ELF-1 (cell line): ENCODE data around the gene VTI1A.
"Not testable (repeated sequence)": the region's sequence is repeated elsewhere in the genome, so short reads cannot be mapped to it uniquely, and the experiment has no call there.

Experiments
- DNase-seq: peaks from one replicate; pipeline ENCODE4 v3.0.0-alpha.2; 2016; ENCODE audit warnings: low read depth, low spot score

The VTI1A gene

DNA sequence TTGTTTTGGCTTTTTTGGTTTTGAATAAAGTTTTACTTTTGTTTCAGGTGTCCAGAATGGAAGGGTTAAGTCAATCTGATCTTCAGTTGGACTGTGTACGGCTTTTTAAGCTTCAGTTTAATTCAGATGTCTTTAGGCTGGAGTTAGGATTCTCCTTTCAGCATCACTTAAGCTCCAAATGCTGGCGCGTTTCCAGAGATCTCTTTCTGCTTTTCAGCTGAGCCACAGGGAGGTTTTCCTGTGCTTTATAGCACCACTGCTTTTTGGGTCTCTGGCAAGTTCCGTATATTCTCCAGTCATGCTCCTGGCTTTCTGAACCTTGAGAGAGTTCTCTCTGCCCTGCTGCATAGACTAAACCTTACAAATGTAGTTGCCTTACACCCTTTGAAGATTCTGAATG is 60.0 kb downstream of the VTI1A start:
- DNase-seq: no peak

GRCh38 chr10:112507988-112508387 is 61.0 kb downstream of the VTI1A start:
- DNase-seq: no peak

DNA sequence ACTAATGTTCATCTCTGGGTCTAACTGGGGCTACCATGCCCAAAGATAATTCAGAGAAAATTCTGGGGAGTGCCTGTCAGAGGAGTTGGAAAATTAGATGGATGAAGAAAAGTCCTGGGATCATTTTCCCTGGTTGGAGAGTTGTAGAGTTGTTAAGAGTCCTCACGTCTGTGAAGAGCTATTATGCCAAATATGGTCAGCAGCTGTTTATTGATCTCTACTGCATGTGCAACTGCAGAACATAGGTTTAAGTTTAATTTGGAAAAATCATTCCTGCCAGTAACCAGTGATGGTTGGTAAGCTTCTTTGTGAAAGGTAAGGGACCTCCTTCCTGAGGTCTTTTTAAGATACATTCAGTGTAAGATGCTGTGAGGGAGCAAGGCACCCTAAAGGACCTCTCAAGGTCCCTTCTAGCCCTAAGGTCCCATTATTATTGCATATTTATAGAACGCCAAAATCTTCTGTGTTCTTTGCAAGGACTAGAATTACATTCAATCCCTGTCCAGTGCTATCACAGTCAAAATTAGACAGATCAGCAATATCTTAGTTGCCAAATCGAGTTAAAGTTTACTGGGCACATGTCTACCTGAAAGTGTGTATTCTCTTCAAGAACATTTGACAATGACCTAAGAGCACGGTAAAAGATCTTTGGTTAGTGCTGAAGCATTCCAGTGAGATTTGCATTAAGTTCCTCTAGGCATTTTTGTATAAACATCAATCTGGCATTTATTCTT is 62.7 kb downstream of the VTI1A start:
- DNase-seq: no peak

DNA sequence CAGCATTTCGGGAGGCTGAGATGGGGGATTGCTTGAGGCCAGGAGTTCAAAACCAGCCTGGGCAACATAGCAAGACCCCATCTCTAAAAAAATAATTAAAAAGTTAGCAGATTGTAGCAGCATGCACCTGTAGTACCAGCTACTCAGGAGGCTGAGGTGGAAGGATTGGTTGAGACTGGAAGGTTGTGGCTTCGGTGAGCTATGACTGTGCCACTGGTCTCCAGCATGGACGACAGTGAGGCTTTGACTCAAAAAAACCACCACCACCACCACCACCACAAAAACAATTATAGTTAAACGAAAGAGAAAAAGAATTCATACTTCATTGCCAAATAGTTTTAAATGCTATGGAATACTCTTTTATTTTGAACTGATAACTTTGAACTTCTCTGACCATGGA is 63.4 kb downstream of the VTI1A start:
- no peak for DNase-seq

DNA sequence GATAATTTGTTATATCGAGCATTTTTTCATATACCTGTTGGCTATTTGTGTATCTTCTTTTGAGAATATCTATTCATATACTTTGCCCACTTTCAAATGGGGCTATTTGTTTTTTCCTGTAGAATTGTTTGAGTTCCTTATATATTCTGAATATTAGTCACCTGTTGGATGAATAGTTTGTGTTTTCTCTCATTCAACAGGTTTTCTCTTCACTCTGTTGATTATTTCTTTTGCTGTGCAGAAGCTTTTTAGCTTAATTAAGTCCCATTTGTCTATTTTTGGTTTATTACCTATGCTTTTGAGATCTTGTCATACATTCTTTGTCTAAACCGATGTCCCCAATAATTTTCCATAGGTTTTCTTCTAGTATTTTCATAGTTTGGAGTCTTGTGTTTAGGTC is 65.3 kb downstream of the VTI1A start:
- no peak for DNase-seq

GRCh38 chr10:112515126-112515525 is 68.1 kb downstream of the VTI1A start:
- no peak for DNase-seq

GRCh38 chr10:112515852-112516251 is 68.8 kb downstream of the VTI1A start:
- no peak for DNase-seq

DNA sequence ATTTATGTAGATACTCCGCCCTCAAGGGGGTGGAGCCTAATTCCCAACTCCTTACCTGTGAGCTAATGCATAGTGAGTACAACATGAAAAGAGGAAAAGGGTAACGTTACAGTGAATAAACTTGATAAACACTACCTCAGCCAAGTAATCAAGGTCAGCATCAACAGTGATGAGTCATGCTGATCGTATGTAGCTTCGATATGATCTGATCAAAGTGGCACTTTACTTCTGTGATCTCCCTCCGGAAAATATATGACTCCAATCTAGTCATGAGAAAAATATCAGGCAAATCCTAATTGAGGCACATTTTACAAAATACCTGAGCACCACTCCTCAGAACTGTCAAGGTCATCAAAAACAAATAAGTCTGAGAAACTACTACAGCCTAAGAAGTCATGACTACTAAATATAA is 70.4 kb downstream of the VTI1A start:
- no peak for DNase-seq

- DNase-seq: no peak
Observed at GRCh38 chr10:112519133-112519761, 72.2 kb downstream of the VTI1A start.

GRCh38 chr10:112520914-112521313 is 73.9 kb downstream of the VTI1A start:
- DNase-seq: no peak

DNA sequence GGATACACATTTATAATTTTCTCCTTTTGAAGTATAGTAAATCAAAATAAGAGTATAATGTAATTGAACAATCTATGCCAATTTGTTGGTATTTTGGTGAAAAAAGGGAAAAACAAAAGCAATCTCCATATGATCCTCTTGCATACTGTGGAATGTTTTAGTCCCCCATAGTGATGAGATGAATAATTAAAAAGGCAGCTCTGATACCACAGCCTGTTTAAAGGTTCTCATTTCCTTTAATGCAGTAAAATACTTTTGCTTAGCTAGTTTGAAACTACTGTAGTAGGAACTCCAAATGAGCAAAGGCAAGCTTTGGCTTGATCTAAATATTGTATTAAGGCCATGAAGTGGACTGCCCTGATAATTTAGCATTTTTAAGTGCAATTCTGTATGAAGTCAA is 77.6 kb downstream of the VTI1A start:
- no peak for DNase-seq

DNA sequence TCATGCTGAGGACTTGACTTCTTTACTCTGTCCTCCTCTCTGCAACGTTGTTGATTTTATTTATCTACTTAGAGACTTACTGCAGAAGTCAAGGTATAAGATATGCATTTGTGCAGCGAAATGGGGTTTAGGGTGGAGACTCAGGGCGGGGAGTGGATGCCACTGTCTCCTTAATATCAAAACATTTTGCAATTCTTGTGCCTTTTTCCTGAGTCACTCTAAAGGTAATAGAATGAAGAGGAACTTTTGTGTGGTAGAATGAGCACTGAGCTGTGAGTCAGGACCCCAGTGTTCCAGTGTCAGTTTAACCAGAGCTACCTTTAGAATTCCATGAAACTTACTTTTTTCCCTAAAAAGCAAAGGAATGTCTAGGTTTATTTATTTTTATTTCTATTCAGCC is 78.2 kb downstream of the VTI1A start:
- no peak for DNase-seq

- DNase-seq: no peak
Observed at GRCh38 chr10:112526139-112526538, 79.1 kb downstream of the VTI1A start.

- DNase-seq: peak; percentile 37
Observed at GRCh38 chr10:112526906-112527305, 79.9 kb downstream of the VTI1A start.

GRCh38 chr10:112528235-112528634 is 81.2 kb downstream of the VTI1A start:
- DNase-seq: no peak

GRCh38 chr10:112531421-112531820 is 84.4 kb downstream of the VTI1A start:
- no peak for DNase-seq

DNA sequence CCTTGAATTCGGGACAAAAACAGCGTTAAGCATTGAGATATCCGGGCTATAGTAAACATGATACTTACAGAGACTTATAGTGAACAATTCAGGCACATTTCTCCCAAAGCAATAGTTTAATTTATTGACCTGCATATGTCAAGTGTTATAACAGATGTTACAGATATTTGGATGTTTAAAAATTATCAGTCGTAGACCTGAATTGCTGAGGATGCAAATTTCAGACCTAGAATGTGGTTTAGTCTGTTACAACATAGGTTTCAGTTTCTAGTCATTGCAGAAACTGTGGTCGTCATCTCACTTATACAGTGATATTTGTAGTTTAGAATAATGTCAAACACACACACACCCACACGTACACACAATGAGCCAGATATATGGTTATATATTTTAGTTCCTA is 85.2 kb downstream of the VTI1A start:
- no peak for DNase-seq

DNA sequence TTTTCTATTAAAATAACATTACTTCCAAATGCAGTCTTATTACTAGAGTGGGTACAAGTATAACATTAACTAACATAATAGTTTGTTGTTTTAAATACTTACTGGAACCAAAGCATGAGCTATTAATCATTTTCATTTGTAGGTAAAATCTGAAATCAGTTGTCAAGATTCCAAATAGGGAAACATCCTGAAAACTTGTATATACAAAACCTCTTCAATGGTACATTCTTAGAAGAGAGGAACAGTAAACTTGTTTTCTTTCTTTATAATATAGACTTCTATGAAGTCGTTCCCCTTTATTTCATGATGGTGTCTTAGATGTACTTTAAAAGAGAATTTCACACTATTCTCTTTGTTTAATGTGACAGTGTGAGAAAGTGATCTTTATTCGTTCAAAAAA is 85.9 kb downstream of the VTI1A start:
- no peak for DNase-seq

GRCh38 chr10:112533916-112534315 is 86.9 kb downstream of the VTI1A start:
- DNase-seq: no peak

DNA sequence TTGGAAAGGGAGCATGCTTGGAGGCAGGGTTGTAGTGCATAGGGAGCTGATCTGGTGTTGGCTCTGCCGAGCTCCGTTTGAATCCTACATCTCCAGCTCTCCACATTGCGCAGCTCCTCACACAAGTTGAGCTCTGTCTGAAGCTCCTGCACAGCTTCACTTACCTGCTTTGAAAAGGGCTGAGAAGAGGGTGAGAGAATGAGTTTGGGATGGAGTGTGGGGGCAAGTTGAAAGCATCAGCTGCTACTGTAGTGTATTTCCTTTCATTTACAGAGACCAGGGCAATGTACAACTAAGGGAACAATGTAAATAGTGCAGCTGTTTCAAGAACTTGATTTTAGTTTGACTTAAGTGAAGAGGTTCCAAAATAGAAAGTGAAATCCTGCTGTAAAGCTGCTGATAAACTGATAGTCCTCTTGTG is 88.5 kb downstream of the VTI1A start:
- DNase-seq: no peak

DNA sequence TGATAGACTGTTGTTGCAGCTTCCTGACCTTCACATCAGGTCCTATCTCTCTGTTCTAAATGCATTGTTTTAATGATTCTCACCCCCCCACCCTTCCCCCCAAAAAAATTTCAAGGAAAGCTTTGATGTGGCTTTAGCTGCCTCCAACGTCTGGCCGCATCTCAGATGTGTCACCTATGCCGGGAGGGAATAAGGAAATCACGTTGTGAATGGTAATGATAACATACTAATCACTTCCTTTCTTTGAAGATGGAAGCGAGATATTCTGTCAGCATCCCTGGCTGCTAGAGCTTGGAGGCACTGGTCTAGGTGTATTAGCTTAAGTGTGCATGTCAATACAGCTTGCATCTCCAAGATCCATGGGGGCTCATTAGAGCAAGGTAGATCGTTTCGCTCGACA is 89.6 kb downstream of the VTI1A start:
- no peak for DNase-seq

GRCh38 chr10:112538168-112538567 is 91.2 kb downstream of the VTI1A start:
- no peak for DNase-seq

GRCh38 chr10:112539340-112539739 is 92.3 kb downstream of the VTI1A start:
- DNase-seq: no peak

GRCh38 chr10:112542823-112543222 is 95.8 kb downstream of the VTI1A start:
- DNase-seq: not testable (repeated sequence)
